H9 (cell line): Measurements from ENCODE around the gene DENND6A. TPM values are rescaled to one million over a fixed set of nuclear protein-coding genes. Genes with fewer than 3 reads are reported as not detected.

Experiments used
- DNase-seq: peaks from one replicate; pipeline ENCODE4 v3.0.0-alpha.2; 2017
- H2AFZ ChIP-seq: one replicate; pipeline ENCODE4 v1.6.1; 2013; ENCODE audit warnings: mild to moderate bottlenecking, low read length, control low read depth, moderate library complexity
- H2AK5ac ChIP-seq: 2 replicates; pipeline ENCODE4 v1.6.1; 2013; ENCODE audit warnings: low read length, control low read depth, mixed read lengths; ENCODE audit not compliant: insufficient read length
- H2BK120ac ChIP-seq: one replicate; pipeline ENCODE4 v1.6.1; 2013; ENCODE audit warnings: low read depth, mild to moderate bottlenecking, low read length, control low read depth, inconsistent platforms; ENCODE audit not compliant: poor library complexity, severe bottlenecking
- H2BK12ac ChIP-seq: 2 replicates; pipeline ENCODE4 v1.6.1; 2013; ENCODE audit warnings: low read length, control low read depth, mixed read lengths, low read depth; ENCODE audit not compliant: insufficient read length
- H2BK15ac ChIP-seq: 2 replicates; pipeline ENCODE4 v1.6.1; 2013; ENCODE audit warnings: low read depth, low read length, control low read depth
- H2BK20ac ChIP-seq: one replicate; pipeline ENCODE4 v1.6.1; 2013; ENCODE audit warnings: low read depth, mild to moderate bottlenecking, low read length, control low read depth, inconsistent platforms; ENCODE audit not compliant: poor library complexity, severe bottlenecking
- H2BK5ac ChIP-seq: 2 replicates; pipeline ENCODE4 v1.6.1; 2013; ENCODE audit warnings: low read length, control low read depth, mixed read lengths; ENCODE audit not compliant: insufficient read length
- H3K14ac ChIP-seq: 2 replicates; pipeline ENCODE4 v1.6.1; 2013; ENCODE audit warnings: low read length, control low read depth; ENCODE audit not compliant: insufficient read depth
- H3K18ac ChIP-seq: 2 replicates; pipeline ENCODE4 v1.6.1; 2013; ENCODE audit warnings: low read depth, mild to moderate bottlenecking, mixed read lengths, low read length, control low read depth; ENCODE audit not compliant: insufficient read length
- H3K23ac ChIP-seq: 2 replicates; pipeline ENCODE4 v1.6.1; 2013; ENCODE audit warnings: low read length, control low read depth, mixed read lengths, low read depth; ENCODE audit not compliant: insufficient read length
- H3K23me2 ChIP-seq: 2 replicates; pipeline ENCODE4 v1.6.1; 2013; ENCODE audit warnings: low read depth, mild to moderate bottlenecking, mixed read lengths, low read length, control low read depth; ENCODE audit not compliant: insufficient read length, poor library complexity, severe bottlenecking
- H3K27ac ChIP-seq: 2 replicates; pipeline ENCODE4 v1.5.1; 2013; ENCODE audit warnings: low read length, control low read depth, mixed read lengths, low read depth; ENCODE audit not compliant: insufficient read length
- H3K27me3 ChIP-seq: 2 replicates; pipeline ENCODE4 v1.6.1; 2013; ENCODE audit warnings: low read length, control low read depth, inconsistent platforms; ENCODE audit not compliant: insufficient read depth
- H3K4ac ChIP-seq: 2 replicates; pipeline ENCODE4 v1.6.1; 2013; ENCODE audit warnings: low read depth, mild to moderate bottlenecking, control low read depth, inconsistent platforms, low read length, moderate library complexity
- H3K4me1 ChIP-seq: 2 replicates; pipeline ENCODE4 v1.6.1; 2013; ENCODE audit warnings: low read length, control low read depth, inconsistent platforms; ENCODE audit not compliant: insufficient read depth
- H3K4me2 ChIP-seq: 2 replicates; pipeline ENCODE4 v1.6.1; 2013; ENCODE audit warnings: low read length, control low read depth, mixed read lengths; ENCODE audit not compliant: insufficient read length, insufficient read depth
- H3K56ac ChIP-seq: 2 replicates; pipeline ENCODE4 v1.6.1; 2013; ENCODE audit warnings: low read depth, mild to moderate bottlenecking, mixed read lengths, low read length, control low read depth; ENCODE audit not compliant: insufficient read length
- H3K79me1 ChIP-seq: 2 replicates; pipeline ENCODE4 v1.6.1; 2013; ENCODE audit warnings: low read depth, mild to moderate bottlenecking, moderate library complexity, low read length, control low read depth, inconsistent platforms; ENCODE audit not compliant: insufficient read depth, poor library complexity, severe bottlenecking
- H3K79me2 ChIP-seq: 2 replicates; pipeline ENCODE4 v1.6.1; 2013; ENCODE audit warnings: low read length, control low read depth, inconsistent platforms; ENCODE audit not compliant: insufficient read depth
- H3K9ac ChIP-seq: 2 replicates; pipeline ENCODE4 v1.6.1; 2013; ENCODE audit warnings: low read length, control low read depth, mixed read lengths; ENCODE audit not compliant: insufficient read length; ENCODE audit errors: extremely low read depth
- H3K9me3 ChIP-seq: one replicate; pipeline ENCODE4 v1.6.1; 2013; ENCODE audit warnings: low read depth, low read length, inconsistent platforms; ENCODE audit not compliant: control insufficient read depth
- H3T11ph ChIP-seq: one replicate; pipeline ENCODE4 v1.6.1; 2013; ENCODE audit warnings: mild to moderate bottlenecking, low read length, control low read depth, inconsistent platforms
- H4K20me1 ChIP-seq: one replicate; pipeline ENCODE4 v1.6.1; 2013; ENCODE audit not compliant: control insufficient read depth, insufficient read length, insufficient read depth
- H4K5ac ChIP-seq: 2 replicates; pipeline ENCODE4 v1.6.1; 2013; ENCODE audit warnings: low read depth, mild to moderate bottlenecking, mixed read lengths, low read length, control low read depth; ENCODE audit not compliant: insufficient read length
- H4K8ac ChIP-seq: replicated peaks from 2 replicates; pipeline ENCODE4 v1.6.1; 2013; ENCODE audit warnings: low read length, control low read depth, mixed read lengths, low read depth; ENCODE audit not compliant: insufficient read length
- H4K91ac ChIP-seq: 2 replicates; pipeline ENCODE4 v1.6.1; 2013; ENCODE audit warnings: low read depth, mild to moderate bottlenecking, moderate library complexity, mixed read lengths, low read length, control low read depth; ENCODE audit not compliant: insufficient read length
- H3K27ac Mint-ChIP-seq, 3 experiments: 2 replicates in 2 of 3; 3 replicates in 1 of 3; pipeline ENCODE4 v1.8.0; 2020 to 2021; ENCODE audit warnings: mixed read lengths in 3 of 3, mild to moderate bottlenecking in 1 of 3, moderate library complexity in 1 of 3
- H3K27me3 Mint-ChIP-seq: 2 replicates; pipeline ENCODE4 v1.8.0; 2021; ENCODE audit warnings: low read depth, mild to moderate bottlenecking, moderate library complexity, mixed read lengths
- H3K36me3 Mint-ChIP-seq, 3 experiments: 2 replicates in 2 of 3; 3 replicates in 1 of 3; pipeline ENCODE4 v1.8.0; 2020 to 2021; ENCODE audit warnings: low read depth in 3 of 3, mixed read lengths in 3 of 3; ENCODE audit not compliant: insufficient read depth in 1 of 3
- H3K4me1 Mint-ChIP-seq, 2 experiments: 2 replicates each; pipeline ENCODE4 v1.8.0; 2020; ENCODE audit warnings: mixed read lengths in 2 of 2
- H3K4me3 Mint-ChIP-seq, 2 experiments: 2 replicates in 1 of 2; 3 replicates in 1 of 2; pipeline ENCODE4 v1.8.0; 2020 to 2021; ENCODE audit warnings: mild to moderate bottlenecking in 2 of 2, mixed read lengths in 2 of 2, moderate library complexity in 1 of 2
- H3K9me3 Mint-ChIP-seq, 2 experiments: 2 replicates in 1 of 2; 3 replicates in 1 of 2; pipeline ENCODE4 v1.8.0; 2020; ENCODE audit warnings: mild to moderate bottlenecking in 2 of 2, mixed read lengths in 2 of 2, moderate library complexity in 1 of 2
- CTCF ChIP-seq: fragments of 200-600 bp; sonication (generic); conservative IDR thresholded peaks from 3 replicates; pipeline ENCODE4 v1.8.0; 2021; ENCODE audit warnings: antibody characterized with exemption, mild to moderate bottlenecking
- WGBS: extraction: QIAGEN DNeasy Blood & Tissue Kit; methylation state at CpG from one replicate; pipeline ENCODE4 v1.1.7; 2013; ENCODE audit warnings: missing lambda C conversion rate, low lambda C conversion rate, mixed read lengths; ENCODE audit not compliant: insufficient read length; ENCODE audit errors: extremely low coverage; 5-methylcytosine and 5-hydroxymethylcytosine counted together
- total RNA-seq: library from RNA; stranded (reverse); gene quantifications from 2 replicates; pipeline ENCODE4 v1.2.1, GENCODE V29; 2021

DENND6A gene
- total RNA-seq, 1 experiment from 2014 or later: 13.2 TPM

- Histone ChIP-seq H3K4ac (no peak overlapping the region), H4K91ac (no peak overlapping the region), H2BK120ac (no peak overlapping the region), H3T11ph (no peak overlapping the region), H2BK15ac (no peak overlapping the region), H3K56ac (no peak overlapping the region), H3K27ac (no peak overlapping the region), H2AK5ac (no peak overlapping the region), H4K20me1 (no peaks in the 10 kb centered on the region), H3K27me3 (no peaks in the 10 kb centered on the region), H3K4me2 (no peak overlapping the region), H3K9ac (no peak overlapping the region), H4K5ac (no peak overlapping the region), H3K79me2 (no peaks in the 10 kb centered on the region), H3K79me1 (no peaks in the 10 kb centered on the region), H3K4me1 (no peaks in the 10 kb centered on the region), H3K14ac (no peak overlapping the region), H3K9me3 (no peaks in the 10 kb centered on the region), H2BK20ac (no peak overlapping the region), H3K23ac (no peak overlapping the region), H2BK5ac (no peak overlapping the region), H2AFZ (no peak overlapping the region), H3K23me2 (no peaks in the 10 kb centered on the region), H2BK12ac (no peak overlapping the region), H3K18ac (no peak overlapping the region), H4K8ac (no peak overlapping the region)
- TF ChIP-seq CTCF: no peak
- H3K4me1 Mint-ChIP-seq: peaks cover 2% of the 10 kb centered on the region in 2 experiments
- H3K9me3 Mint-ChIP-seq: no peaks in the 10 kb centered on the region; a peak in 1 of 5 replicates
- peaks cover 13 to 52% (median 45%) of the 10 kb centered on the region in 3 experiments; a peak in 6 of 7 replicates for H3K36me3 Mint-ChIP-seq
- no peak overlapping the region for H3K27ac Mint-ChIP-seq
- no peak for DNase-seq
- H3K4me3 Mint-ChIP-seq: no peak overlapping the region
- no CpG with 5 or more reads among the region's 3 CpGs for WGBS
- H3K27me3 Mint-ChIP-seq: no peaks in the 10 kb centered on the region
Observed at GRCh38 chr3:57624801-57625200, 68.1 kb downstream of the DENND6A start.
